Mucosa of rectum (tissue), 2 donors: ENCODE measurements around the gene TTC31.
A peak's percentile ranks its signal among the peaks of the same experiment; 100 is the strongest.

Experiments used
- H3K27ac ChIP-seq, 2 donors: one replicate each; pipeline ENCODE4 v1.7.0; 2013; ENCODE audit warnings: inconsistent platforms in 2 of 2, low read depth in 2 of 2, low read length in 2 of 2
- H3K27me3 ChIP-seq, 2 donors: one replicate each; pipeline ENCODE4 v1.7.0; 2013; ENCODE audit warnings: low read length in 2 of 2; ENCODE audit not compliant: control insufficient read depth in 2 of 2, insufficient read depth in 2 of 2
- H3K36me3 ChIP-seq, 2 donors: one replicate each; pipeline ENCODE4 v1.7.0; 2013; ENCODE audit warnings: low read length in 2 of 2; ENCODE audit not compliant: control insufficient read depth in 2 of 2, insufficient read depth in 2 of 2
- H3K4me1 ChIP-seq, 2 donors: one replicate each; pipeline ENCODE4 v1.7.0; 2013; ENCODE audit warnings: low read length in 2 of 2, mild to moderate bottlenecking in 1 of 2; ENCODE audit not compliant: control insufficient read depth in 2 of 2, insufficient read depth in 2 of 2
- H3K4me3 ChIP-seq, 2 donors: one replicate each; pipeline ENCODE4 v1.7.0; 2013; ENCODE audit warnings: low read length in 2 of 2
- H3K9ac ChIP-seq, 2 donors: one replicate each; pipeline ENCODE4 v1.7.0; 2013; ENCODE audit warnings: low read length in 2 of 2, low read depth in 1 of 2, mild to moderate bottlenecking in 1 of 2
- H3K9me3 ChIP-seq, 2 donors: one replicate each; pipeline ENCODE4 v1.7.0; 2013; ENCODE audit warnings: low read length in 2 of 2; ENCODE audit not compliant: control insufficient read depth in 2 of 2
- donor health status: healthy.
- donor health status: Normal muscosa, but diverticular disease.

TTC31 gene

DNA sequence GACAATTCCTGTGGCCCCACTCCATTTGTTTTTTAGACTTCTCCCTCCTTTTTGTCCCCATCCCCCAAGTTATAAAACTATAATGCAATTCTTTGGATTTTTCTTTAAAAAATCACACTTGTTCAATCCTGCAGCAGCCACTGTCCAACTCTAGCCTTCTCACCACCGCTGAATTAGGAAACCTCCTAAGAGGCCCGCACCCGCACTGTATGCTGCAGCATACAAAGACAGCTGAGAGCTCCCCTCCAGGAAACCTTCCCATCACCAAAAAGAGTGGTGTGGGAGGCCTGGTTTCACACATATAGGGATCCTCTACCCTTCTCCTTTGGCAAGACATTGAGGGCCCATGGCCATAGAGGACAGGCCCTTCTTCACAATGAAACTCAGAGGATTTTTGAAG lies 21.7 kb downstream of the TTC31 start:
- peaks cover 7 to 12% of the 10 kb centered on the region in 2 donors for H3K36me3 ChIP-seq
- H3K4me3 ChIP-seq, result no peak overlapping the region
- H3K27ac ChIP-seq, result no peak overlapping the region
- no peak overlapping the region for H3K9ac ChIP-seq
- H3K9me3 ChIP-seq, result no peaks in the 10 kb centered on the region
- H3K4me1 ChIP-seq, result peaks cover 34 to 40% of the 10 kb centered on the region in 2 donors
- H3K27me3 ChIP-seq, result peaks cover 8 to 9% of the 10 kb centered on the region in 2 donors

DNA sequence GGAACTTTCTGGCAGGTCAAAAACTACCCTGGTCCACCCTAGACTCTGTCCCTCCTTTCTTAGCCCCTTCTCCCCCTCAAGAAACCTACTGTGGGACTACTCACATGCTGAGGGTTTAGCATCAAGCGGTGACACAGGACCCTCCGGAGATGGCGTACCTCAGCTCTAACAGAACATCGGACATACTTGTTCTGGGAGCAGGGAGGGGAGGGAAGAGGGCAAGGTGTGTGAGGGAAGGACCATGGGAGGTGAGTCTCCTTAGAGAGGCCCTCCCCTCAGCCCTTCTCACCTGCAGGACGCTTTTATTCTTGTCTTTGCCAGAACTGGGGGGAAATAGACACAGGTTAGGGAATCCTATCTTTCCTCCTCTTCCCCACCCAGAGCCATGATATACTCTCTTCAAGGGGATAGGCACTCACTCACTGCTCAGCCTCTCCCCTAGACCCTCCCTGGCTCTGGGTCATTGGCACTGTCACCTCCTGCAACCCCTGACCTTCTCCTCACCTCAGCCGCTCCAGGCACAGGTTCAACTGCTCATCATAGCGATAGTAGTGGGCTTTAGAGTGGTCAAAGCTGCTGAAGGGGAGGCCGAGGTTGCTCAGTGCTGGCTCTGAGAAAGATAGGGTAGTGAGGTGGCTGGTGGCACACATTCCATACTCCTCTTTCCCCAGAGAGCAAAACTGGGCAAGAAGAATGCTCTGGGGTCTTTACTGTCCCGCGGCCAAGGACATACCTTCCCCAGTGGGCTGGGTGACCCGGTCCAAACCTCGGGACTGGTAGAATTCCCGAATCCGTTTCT lies 22.8 kb downstream of the TTC31 start:
- Histone ChIP-seq H3K4me1 (peaks cover 29 to 36% of the 10 kb centered on the region in 2 donors), H3K9me3 (no peaks in the 10 kb centered on the region), H3K4me3 (peak overlapping the region; percentile 2 to 41), H3K27me3 (peaks cover 9 to 10% of the 10 kb centered on the region in 2 donors), H3K27ac (no peak overlapping the region), H3K36me3 (peaks cover 7 to 12% of the 10 kb centered on the region in 2 donors), H3K9ac (no peak overlapping the region)

DNA sequence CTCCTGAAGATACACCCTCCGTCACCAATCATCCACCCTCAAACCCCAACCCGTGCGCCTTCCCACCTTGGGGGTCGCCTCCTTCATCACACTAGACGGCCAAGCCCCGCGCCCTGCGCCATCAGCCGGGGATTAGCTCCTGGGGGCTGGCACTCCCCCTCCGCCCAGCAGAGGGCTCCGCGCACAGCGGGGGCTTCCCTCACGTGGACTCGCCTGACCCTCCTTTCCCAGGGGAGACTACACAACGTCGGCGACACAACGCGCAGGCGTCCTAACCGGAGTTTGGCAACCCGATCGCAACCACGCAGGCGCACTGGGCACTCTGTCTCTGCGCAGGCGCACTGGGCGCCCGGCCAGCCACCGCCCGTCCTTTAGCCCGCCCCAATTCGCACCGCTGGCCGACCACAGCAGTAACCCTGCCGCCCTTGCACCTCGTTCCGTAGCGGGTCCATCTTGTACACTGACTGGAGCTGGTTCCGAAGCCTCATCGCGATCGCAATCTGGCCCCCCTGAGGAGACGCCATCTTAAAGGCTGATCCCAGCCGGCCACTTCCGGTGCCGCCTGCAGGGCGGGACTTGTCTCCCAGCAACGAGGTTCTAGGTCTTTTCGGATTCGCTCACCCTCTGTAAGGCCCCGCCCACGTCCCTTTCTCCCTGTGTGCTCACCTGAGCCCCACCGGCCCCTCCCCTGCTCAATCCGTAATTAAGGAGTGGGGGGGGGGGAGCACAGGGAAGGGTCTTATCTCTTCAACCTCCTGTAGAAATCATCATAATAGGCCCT lies 24.5 kb downstream of the TTC31 start, which contains the start of gene PCGF1:
TSS of gene PCGF1 (minus strand) at position 551 of the 781 bp plus-strand sequence. CDS start at position 524, 27 bp downstream.
- Histone ChIP-seq H3K9me3 (no peaks in the 10 kb centered on the region), H3K36me3 (peaks cover 7 to 12% of the 10 kb centered on the region in 2 donors), H3K4me1 (peaks cover 24 to 36% of the 10 kb centered on the region in 2 donors), H3K4me3 (peak within 1 kb of the TSS; percentile 97 to 100), H3K27me3 (peaks cover 22 to 23% of the 10 kb centered on the region in 2 donors), H3K9ac (peak within 1 kb of the TSS; percentile 99 to 100), H3K27ac (peak within 1 kb of the TSS; percentile 100)

DNA sequence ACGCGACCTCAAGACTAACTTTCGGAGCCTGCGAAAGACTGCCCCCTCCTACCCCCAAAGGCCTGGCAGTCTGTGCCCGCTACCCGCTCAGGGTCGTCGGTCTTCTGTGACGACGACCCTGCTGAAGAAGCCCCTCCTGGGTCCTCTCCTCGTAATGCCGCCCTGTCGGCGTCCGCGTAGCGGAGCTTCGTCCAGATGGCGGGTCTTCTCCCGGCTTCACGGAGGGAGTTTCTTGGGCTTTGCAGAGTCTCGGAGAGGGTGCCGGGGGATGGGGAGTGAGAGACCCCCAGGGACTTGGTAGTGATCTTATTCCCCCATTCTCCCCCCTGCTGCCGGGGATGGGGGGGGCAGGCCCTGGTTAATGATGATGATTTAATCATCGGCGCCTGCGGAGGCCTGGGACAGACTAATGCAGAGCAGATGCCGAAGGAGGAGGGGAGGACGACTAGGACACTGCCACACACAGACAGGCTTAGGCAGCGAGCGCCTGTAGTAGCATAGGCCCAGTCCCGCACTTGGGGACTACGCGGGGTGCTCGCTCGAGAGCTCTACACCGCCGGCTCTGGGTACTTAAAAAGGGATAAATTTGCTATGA lies 25.1 kb downstream of the TTC31 start:
- Histone ChIP-seq H3K9me3 (no peaks in the 10 kb centered on the region), H3K36me3 (peaks cover 7 to 12% of the 10 kb centered on the region in 2 donors), H3K27ac (peak overlapping the region; percentile 100), H3K9ac (peak overlapping the region; percentile 99 to 100), H3K27me3 (peaks cover 22 to 29% of the 10 kb centered on the region in 2 donors), H3K4me1 (peaks cover 24 to 36% of the 10 kb centered on the region in 2 donors), H3K4me3 (peak overlapping the region; percentile 97 to 100)

DNA sequence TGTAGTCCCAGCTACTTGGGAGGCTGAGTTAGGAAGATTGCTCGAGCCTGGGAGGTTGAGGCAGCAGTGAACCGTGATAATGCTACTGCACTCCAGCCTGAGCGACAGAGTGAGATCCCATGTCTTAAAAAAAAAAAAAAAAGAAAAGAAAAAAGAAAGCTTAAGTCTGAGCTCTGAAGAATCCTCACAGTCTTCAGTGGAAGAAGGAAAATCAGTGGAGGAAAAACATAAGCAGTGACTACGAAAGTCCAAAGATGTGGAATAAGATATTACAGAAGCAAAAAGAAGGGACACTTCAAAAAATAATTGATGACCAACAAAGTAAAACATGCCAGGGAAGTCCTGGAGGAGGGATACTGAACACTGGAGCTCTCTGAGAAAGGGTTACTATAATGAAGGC lies 27.4 kb downstream of the TTC31 start:
- Histone ChIP-seq H3K9me3 (no peaks in the 10 kb centered on the region), H3K4me3 (no peak overlapping the region), H3K9ac (no peak overlapping the region), H3K27me3 (peaks cover 37 to 46% of the 10 kb centered on the region in 2 donors), H3K36me3 (peaks cover 7 to 9% of the 10 kb centered on the region in 2 donors), H3K27ac (no peak overlapping the region), H3K4me1 (peaks cover 13 to 28% of the 10 kb centered on the region in 2 donors)

DNA sequence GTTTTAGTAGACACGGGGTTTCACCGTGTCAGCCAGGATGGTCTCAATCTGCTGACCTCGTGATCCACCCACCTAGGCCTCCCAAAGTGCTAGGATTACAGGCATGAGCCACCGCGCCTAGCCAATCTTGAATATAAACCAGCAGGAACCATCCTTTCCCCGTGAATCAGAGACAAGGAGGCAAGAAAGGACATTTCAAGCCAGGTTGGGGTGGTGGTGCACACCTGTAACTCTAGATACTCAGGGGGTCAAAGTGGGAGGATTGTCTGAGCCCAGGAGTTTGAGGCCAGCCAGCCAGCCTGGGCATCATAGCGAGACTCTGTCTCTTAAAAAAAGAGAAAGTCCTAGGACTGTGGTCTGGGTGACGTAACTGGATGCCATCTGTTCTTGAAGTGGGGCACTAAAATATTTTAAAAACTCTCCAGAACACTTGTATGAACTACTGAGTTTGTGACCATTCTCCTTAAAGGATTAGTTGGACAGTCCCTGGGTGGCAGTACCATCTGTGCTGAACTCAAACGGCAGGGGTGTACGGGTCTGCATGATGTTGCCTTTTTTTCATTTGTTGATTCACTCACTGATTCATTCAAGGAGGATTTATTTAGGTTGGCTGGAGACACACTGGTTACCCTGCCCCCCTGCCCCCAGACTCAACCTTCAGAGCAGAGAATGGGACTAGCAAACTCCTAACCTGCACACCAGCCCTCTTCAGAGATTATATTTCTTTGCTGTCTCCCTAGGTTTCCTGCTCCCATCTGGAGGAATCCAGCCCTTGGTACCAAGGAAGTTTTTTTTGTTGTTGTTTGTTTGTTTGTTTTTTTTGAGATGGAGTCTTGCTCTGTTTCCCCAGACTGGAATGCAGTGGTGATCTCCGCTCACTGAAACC lies 28.5 kb downstream of the TTC31 start:
- Histone ChIP-seq H3K27ac (no peak overlapping the region), H3K4me1 (peaks cover 12 to 20% of the 10 kb centered on the region in 2 donors), H3K9me3 (no peaks in the 10 kb centered on the region), H3K27me3 (peaks cover 41 to 51% of the 10 kb centered on the region in 2 donors), H3K4me3 (no peak overlapping the region), H3K36me3 (no peaks in the 10 kb centered on the region), H3K9ac (no peak overlapping the region)

DNA sequence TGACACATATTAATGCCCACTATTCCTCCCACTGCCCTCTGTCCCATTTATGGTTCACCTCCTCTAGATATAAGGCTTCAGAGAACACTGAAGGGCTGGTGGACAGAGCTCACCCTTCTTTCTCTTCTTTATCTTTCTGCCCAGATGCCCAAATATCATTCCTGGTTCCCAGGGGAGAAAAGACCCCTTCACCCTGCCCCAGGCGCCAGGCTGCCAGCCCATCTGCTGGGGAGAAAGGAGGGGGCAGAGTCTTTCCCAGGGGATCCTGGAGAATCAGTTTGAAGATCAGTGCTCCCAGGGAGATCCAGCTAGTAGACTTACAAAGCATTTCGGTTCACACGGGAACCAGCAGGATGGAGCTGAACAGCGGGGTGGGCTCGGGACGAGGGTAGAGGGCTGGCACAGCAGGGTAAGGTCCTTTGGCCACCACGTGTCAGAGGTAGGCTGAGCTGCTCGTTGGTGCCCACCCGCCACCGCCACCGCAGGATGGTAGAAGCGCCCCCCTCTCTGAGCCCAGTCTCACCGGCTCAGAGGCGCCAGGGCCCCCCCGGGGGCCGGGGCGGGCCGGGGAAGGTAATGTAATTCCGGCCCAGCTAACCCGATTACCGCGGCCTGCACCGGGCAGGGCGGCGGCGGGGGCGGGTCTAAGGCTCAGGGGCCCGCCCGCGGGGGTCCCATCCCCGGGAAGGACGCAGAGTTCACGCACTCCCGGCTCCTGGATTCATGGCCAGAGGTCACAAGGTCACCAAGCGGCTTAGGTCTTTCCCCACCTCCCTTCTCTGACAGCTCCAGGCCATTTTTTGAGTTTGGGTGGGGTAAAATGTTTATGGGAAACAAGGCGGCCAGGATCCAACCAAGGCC lies 30.1 kb downstream of the TTC31 start:
- Histone ChIP-seq H3K36me3 (no peaks in the 10 kb centered on the region), H3K9me3 (no peaks in the 10 kb centered on the region), H3K4me3 (no peak overlapping the region), H3K27me3 (peaks cover 49 to 59% of the 10 kb centered on the region in 2 donors), H3K4me1 (peaks cover 6 to 13% of the 10 kb centered on the region in 2 donors), H3K9ac (no peak overlapping the region), H3K27ac (no peak overlapping the region)

DNA sequence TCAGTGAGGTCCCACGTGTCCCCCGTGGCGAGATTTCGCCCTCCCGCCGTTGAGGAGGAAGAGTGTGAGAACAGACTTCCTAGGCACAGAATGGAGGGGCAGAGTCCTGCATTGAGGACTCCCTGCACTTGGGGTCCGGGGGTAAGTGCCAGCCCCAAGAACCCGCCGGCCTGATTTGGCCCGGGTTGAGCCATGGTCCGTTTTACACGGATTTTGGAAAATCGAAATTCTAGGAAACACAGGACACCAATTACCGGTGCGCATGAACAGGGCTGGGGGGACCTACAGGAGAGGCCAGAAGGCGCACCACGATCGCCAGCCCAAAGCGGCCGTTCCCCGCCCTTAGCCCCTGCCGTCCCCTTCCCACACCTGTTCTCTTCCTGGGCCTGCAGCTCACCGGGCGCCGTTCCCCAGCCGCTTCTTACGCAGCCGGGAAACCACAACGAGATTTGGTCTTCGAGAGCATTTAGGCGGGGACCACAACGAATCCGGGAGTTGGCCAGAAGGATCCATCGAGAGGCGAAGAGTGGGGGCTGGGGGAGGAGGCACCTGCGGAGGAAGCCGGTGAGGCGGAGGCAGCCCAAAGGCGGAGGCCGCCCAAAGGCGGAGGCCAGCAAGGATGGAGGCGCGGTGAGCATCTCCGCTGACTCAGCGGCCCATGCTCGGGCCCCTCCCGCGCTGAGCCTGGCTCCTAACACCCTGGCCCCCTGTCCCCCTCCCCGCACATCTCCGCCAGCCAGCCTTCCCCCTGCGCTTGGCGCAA lies 30.9 kb downstream of the TTC31 start:
- Histone ChIP-seq H3K4me1 (peaks cover 6 to 8% of the 10 kb centered on the region in 2 donors), H3K27me3 (peaks cover 56 to 59% of the 10 kb centered on the region in 2 donors), H3K27ac (no peak overlapping the region), H3K4me3 (no peak overlapping the region), H3K9me3 (no peaks in the 10 kb centered on the region), H3K36me3 (no peaks in the 10 kb centered on the region), H3K9ac (no peak overlapping the region)
